Endodermal cell (in vitro differentiated cells): ENCODE data around the gene PKP2. TPM values are rescaled to one million over a fixed set of nuclear protein-coding genes. Genes with fewer than 3 reads are reported as not detected.
A peak's percentile ranks its signal among the peaks of the same experiment; 100 is the strongest.
"Not testable (repeated sequence)": the region's sequence is repeated elsewhere in the genome, so short reads cannot be mapped to it uniquely, and the experiment has no call there.

Source experiments
- DNase-seq: peaks from one replicate; pipeline ENCODE4 v3.0.0-alpha.2; 2017
- H3K27ac ChIP-seq: 2 replicates; pipeline ENCODE4 v1.5.1; 2013; ENCODE audit warnings: mild to moderate bottlenecking, low read depth, low read length, moderate library complexity
- H3K27me3 ChIP-seq: 2 replicates; pipeline ENCODE4 v1.6.1; 2013; ENCODE audit warnings: mild to moderate bottlenecking, low read length, moderate library complexity; ENCODE audit not compliant: insufficient read depth, control insufficient read depth, poor library complexity, severe bottlenecking
- H3K36me3 ChIP-seq: 2 replicates; pipeline ENCODE4 v1.7.0; 2013; ENCODE audit warnings: mild to moderate bottlenecking, low read length, moderate library complexity; ENCODE audit not compliant: control insufficient read depth, insufficient read depth
- H3K4me1 ChIP-seq: one replicate; pipeline ENCODE4 v1.7.0; 2013; ENCODE audit warnings: low read length; ENCODE audit not compliant: control insufficient read depth, insufficient read depth
- H3K4me3 ChIP-seq: 2 replicates; pipeline ENCODE4 v1.5.1; 2013; ENCODE audit warnings: mild to moderate bottlenecking, low read length, moderate library complexity
- H3K9ac ChIP-seq: 2 replicates; pipeline ENCODE4 v1.6.1; 2013; ENCODE audit warnings: mild to moderate bottlenecking, low read length, moderate library complexity; ENCODE audit not compliant: poor library complexity, severe bottlenecking; ENCODE audit errors: extremely low read depth
- H3K9me3 ChIP-seq: 2 replicates; pipeline ENCODE4 v1.6.1; 2013; ENCODE audit warnings: mild to moderate bottlenecking, low read length, moderate library complexity; ENCODE audit not compliant: control insufficient read depth
- H3K27ac Mint-ChIP-seq: 2 replicates; pipeline ENCODE4 v1.8.0; 2020; ENCODE audit warnings: mixed read lengths
- H3K27me3 Mint-ChIP-seq: 2 replicates; pipeline ENCODE4 v1.8.0; 2021; ENCODE audit warnings: mild to moderate bottlenecking, mixed read lengths; ENCODE audit not compliant: insufficient read depth
- H3K36me3 Mint-ChIP-seq: 2 replicates; pipeline ENCODE4 v1.8.0; 2020; ENCODE audit warnings: low read depth, mixed read lengths
- H3K4me1 Mint-ChIP-seq: 2 replicates; pipeline ENCODE4 v1.8.0; 2020; ENCODE audit warnings: mixed read lengths
- H3K4me3 Mint-ChIP-seq: 2 replicates; pipeline ENCODE4 v1.8.0; 2020; ENCODE audit warnings: mild to moderate bottlenecking, moderate library complexity, mixed read lengths
- H3K9me3 Mint-ChIP-seq: 2 replicates; pipeline ENCODE4 v1.8.0; 2020; ENCODE audit warnings: mild to moderate bottlenecking, mixed read lengths
- CTCF ChIP-seq: fragments of 200-600 bp; sonication (generic); conservative IDR thresholded peaks from 2 replicates; pipeline ENCODE4 v1.5.0; 2021; ENCODE audit warnings: antibody characterized with exemption, mild to moderate bottlenecking
- WGBS, 2 experiments: methylation state at CpG; one replicate each; pipeline versions ENCODE4 v1.1.5 to v1.1.7; 2013; ENCODE audit warnings: missing lambda C conversion rate in 2 of 2, mixed read lengths in 1 of 2; ENCODE audit not compliant: insufficient coverage in 1 of 2, insufficient read length in 1 of 2; 5-methylcytosine and 5-hydroxymethylcytosine counted together
- total RNA-seq, 2 donors: library from RNA; stranded (reverse); fragmentation: NEBNext Ultra II Directional in 1 of 2; extraction: Animal tissue kit (Norgen Biotek cat#: 25700) in 1 of 2; gene quantifications; 2 replicates in 1 of 2; 3 replicates in 1 of 2; pipeline ENCODE4 v1.2.1, GENCODE V29; 2021

Gene PKP2
- total RNA-seq, 2 donors from 2014 or later: 62.5 to 124 TPM

- 100% methylated on average over 1 of the region's 2 CpGs for WGBS, 2 experiments
- Histone ChIP-seq H3K4me1 (peaks cover 5% of the 10 kb centered on the region), H3K4me3 (no peak overlapping the region), H3K27ac (no peak overlapping the region), H3K9me3 (peaks cover 3% of the 10 kb centered on the region), H3K9ac (no peak overlapping the region), H3K36me3 (peaks cover 75% of the 10 kb centered on the region), H3K27me3 (no peaks in the 10 kb centered on the region)
- DNase-seq: no peak
- Mint-ChIP-seq H3K27me3 (no peaks in the 10 kb centered on the region), H3K4me3 (no peak overlapping the region), H3K27ac (no peak overlapping the region), H3K36me3 (peaks cover 71% of the 10 kb centered on the region), H3K4me1 (peaks cover 25% of the 10 kb centered on the region), H3K9me3 (peaks cover 1% of the 10 kb centered on the region)
- no peak for TF ChIP-seq CTCF
Measured at GRCh38 chr12:32864731-32865130, 31.8 kb downstream of the PKP2 start.

- H3K27me3 Mint-ChIP-seq: no peaks in the 10 kb centered on the region
- Histone ChIP-seq H3K9ac (no peak overlapping the region), H3K36me3 (peaks cover 66% of the 10 kb centered on the region), H3K4me3 (no peak overlapping the region), H3K27ac (no peak overlapping the region), H3K9me3 (peaks cover 3% of the 10 kb centered on the region), H3K27me3 (no peaks in the 10 kb centered on the region), H3K4me1 (peaks cover 5% of the 10 kb centered on the region)
- no peak overlapping the region for H3K4me3 Mint-ChIP-seq
- TF ChIP-seq CTCF: no peak
- DNase-seq: no peak
- peaks cover 1% of the 10 kb centered on the region for H3K9me3 Mint-ChIP-seq
- peaks cover 64% of the 10 kb centered on the region for H3K36me3 Mint-ChIP-seq
- no peak overlapping the region for H3K27ac Mint-ChIP-seq
- 92 to 100% methylated on average over 4 to 7 of the region's 7 CpGs for WGBS, 2 experiments
- peaks cover 31% of the 10 kb centered on the region for H3K4me1 Mint-ChIP-seq
Measured at GRCh38 chr12:32863128-32863527, 33.4 kb downstream of the PKP2 start.

GRCh38 chr12:32861658-32862057, 34.9 kb downstream of the PKP2 start:
- Mint-ChIP-seq H3K4me1 (peaks cover 33% of the 10 kb centered on the region), H3K36me3 (peaks cover 53% of the 10 kb centered on the region)
- not testable (repeated sequence) for H3K9me3 ChIP-seq, H3K4me1 ChIP-seq, DNase-seq, H3K27ac ChIP-seq, H3K27ac Mint-ChIP-seq, H3K9ac ChIP-seq, H3K27me3 Mint-ChIP-seq, H3K9me3 Mint-ChIP-seq, H3K4me3 ChIP-seq, H3K27me3 ChIP-seq, H3K4me3 Mint-ChIP-seq
- 91 to 100% methylated on average over 1 to 2 of the region's 2 CpGs for WGBS, 2 experiments
- peaks cover 63% of the 10 kb centered on the region for H3K36me3 ChIP-seq

GRCh38 chr12:32860192-32860591, 36.4 kb downstream of the PKP2 start:
- H3K36me3 Mint-ChIP-seq: peaks cover 44% of the 10 kb centered on the region
- DNase-seq: no peak
- TF ChIP-seq CTCF: no peak
- no peak overlapping the region for H3K4me3 Mint-ChIP-seq
- H3K9me3 Mint-ChIP-seq: peaks cover 1% of the 10 kb centered on the region
- peaks cover 38% of the 10 kb centered on the region for H3K4me1 Mint-ChIP-seq
- H3K4me1 ChIP-seq: peaks cover 5% of the 10 kb centered on the region
- H3K27me3 ChIP-seq: no peaks in the 10 kb centered on the region
- no peak overlapping the region for H3K27ac ChIP-seq
- no peaks in the 10 kb centered on the region for H3K27me3 Mint-ChIP-seq
- H3K9me3 ChIP-seq: no peaks in the 10 kb centered on the region
- H3K27ac Mint-ChIP-seq: peak overlapping the region; percentile 32
- peak overlapping the region; percentile 46 for H3K4me3 ChIP-seq
- H3K36me3 ChIP-seq: peaks cover 55% of the 10 kb centered on the region
- peak overlapping the region; percentile 16 for H3K9ac ChIP-seq
